ENCODE results near the gene NTM.

Gene NTM

DNA sequence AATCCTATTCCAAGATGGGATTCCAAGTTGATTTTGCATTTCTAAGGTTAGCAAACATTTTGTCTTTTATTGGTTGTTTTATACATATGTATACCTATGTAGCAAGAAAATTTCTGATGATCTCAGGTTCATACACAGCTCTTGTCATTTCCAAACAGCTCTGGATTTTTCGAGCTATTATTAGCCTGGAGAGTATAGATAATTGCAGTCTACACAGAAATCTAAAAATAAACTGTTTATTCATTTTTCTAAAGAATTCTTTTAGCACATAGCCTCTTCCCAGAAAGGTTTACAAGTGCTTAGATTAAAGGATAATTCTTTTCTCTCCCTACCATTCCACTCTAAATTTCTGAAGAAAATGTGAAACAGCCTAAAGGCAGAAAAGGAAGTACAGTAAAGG, 705.0 kb downstream of the NTM start:
- no peak for DNase-seq (ENCODE audit: low spot score)

DNA sequence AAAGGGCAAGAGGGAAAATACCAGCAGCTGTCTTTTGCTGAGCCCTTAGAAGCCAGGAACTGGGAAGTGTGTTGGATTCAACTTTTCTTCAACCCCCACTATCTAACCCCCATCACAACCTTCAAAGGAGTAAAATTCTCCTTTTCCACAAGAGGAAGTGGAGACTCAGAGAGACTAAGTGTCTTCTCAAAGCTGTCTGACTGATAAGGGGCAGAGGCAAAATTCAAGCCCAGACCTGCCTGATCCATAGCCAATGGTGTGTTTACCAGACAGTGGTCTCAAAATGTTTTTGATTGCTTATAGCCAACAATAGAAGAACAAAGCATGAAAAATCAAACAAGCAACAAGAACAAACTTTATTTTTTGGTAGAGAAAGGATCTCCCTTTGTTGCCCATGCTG, 707.0 kb downstream of the NTM start:
- DNase-seq (ENCODE audit: low spot score) = no peak

DNA sequence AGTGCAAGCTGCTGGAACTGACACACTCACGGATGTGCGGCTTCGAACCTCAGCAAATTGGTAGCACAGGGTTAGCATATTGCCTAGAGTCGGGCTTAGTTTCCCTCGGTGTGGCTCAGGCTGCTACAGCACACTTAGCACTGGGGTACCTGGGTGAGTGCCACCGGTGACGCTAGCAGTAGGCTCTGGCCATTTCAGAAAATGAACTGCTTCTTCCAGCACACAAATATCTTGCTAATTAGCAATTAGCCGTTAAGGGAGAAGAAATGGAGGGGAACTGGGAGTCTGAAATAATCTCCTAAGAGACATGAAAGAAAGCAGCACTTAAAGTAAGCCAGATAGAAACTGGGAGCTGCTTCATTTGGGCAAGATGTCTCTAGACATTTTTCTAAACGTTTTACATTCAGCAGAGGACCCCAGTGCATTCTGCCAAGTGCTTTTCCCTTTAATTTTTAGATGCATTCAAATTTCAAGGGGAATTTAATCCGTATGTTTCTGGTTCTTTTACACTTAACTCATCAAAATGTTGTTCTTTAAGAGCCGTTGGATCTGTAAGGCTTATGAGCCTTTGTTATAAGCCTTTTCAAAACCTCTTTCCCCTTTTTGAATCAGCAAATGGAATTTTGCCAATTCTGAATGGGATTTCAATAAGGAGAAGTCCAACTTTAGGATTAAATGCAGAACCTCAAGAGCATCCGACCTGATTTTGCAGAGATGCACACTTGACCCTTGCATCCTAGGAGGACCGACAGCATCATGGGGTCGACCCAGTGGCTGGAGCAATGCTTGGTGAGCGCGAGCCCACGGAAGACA, 708.1 kb downstream of the NTM start:
- DNase-seq (ENCODE audit: low spot score) = no peak

DNA sequence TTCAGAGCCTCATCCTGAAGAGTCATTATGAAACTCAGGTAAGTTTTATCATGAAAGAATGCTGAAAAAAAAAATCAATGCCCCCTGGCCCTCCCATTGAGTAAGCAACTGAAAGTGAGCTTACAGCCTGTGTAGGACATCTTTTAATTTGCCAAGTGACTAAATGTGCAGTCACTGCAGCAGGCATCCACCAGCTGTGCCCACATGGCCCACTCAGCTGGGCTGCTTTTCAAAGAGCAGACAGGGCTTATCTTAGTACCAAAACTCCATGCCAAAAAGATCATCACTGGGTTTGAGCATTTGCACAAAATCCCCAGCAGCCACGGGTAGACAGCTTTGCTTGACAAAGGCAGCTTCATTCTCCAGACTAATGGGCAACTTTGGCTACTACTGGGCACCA, 709.7 kb downstream of the NTM start:
- DNase-seq (ENCODE audit: low spot score) = no peak

DNA sequence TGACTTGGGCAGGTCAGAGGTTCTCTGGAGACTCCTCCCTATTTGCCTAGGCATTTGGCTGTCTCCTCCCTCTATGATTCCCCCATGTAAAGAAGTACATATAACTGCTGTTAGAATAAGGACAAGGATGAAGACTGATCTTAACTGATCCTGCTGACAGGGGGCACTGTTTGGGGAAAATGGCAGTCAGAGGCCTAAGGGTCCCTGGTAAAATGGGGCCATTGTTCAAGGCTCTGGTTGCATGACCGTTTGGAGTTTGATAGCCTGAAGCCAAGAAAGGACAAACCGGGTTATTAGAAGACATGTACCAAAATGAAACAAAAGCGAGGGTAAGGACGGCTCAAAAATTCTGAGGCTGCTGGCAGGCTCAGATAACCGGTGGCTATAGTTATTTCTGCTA, 712.2 kb downstream of the NTM start:
- DNase-seq (ENCODE audit: low spot score) = no peak

DNA sequence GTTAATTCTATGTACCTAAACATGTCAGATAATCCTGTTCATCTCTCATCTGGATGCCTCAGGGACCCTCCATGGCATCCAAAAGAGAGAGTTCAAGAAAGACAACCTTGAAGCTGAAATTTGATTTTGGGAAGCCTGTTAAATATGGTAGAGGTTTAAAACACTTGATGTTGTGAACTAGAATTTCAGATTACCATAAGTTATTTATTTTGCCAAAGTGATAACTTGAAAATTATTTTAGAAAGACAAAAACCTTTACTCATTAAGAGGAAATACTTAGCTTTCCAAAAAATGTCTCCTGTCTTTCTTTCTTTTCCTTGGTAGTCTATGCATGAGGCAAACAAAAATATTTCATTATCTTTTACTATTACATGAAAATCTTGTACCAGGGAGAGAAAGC, 714.0 kb downstream of the NTM start:
- no peak for DNase-seq (ENCODE audit: low spot score)

DNA sequence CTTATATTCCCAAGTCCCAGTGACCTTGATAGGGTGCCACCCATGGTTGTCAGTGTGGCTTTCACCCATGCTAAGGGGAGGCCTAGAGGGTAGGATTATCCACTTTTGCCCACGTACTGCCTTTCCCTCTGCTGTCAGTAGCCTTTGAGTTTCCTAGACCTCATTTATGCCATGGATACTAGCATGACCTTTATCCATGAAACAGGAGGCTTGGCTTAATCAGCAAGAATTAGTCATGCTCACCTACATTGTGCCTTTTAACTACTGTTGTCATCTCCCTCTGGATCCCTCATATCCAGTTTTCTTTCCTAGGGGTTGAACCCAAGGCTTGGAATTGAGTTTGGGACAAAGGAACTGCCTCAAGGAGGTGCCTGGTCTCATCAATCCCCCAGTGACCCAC, 716.7 kb downstream of the NTM start:
- no peak for DNase-seq (ENCODE audit: low spot score)

DNA sequence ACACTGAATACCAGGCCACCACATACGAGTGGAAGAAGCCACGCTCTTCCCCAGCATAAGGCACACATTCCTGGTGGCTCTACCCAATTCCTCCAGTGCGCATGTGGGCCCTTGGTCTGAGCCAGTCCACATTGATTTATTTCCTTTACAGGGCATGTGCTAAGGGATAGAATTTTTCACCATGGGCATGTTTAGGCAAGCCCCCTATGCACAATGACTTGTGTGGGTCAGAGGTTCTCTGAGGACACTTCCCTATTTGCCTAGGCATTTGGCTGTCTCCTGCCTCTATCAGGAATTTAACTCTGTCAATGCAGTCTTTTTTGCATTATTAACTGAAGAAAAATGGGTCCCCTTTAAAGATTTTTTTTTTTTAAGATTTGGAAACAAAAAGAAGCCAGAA, 718.1 kb downstream of the NTM start:
- DNase-seq (ENCODE audit: low spot score) = no peak

DNA sequence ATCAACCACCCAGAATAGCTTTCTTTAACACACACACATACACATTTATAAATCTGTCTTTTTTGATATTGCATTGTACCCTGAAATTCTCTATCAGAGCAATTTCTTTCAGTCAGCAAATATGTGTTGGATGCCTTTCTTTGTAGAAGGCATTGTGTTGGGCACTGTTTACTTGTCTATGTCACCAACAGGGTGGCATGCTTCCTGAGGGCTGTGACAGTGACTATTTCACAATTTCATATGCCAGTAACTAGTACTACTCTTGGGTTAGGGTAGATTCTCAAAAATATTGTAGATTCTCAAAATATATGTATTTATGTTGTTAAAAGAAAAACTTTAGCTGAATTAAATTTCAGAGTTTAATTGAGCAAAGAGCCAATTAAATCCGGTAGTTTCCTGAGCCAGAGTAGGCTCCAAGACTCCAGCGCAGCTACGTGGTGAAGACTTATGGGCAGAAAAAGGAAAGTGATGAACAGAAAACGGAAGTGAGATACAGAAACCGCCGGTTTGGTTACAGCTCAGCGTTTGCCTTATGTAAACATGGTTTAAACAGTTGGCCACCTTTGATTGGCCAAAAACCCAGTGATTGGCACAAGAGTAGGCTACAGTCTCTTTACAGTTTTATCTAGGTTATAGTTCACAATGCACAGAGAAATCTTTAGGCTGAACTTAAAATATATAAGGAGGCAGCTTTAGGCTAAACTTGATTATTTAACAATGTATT, 723.3 kb downstream of the NTM start:
- no peak for DNase-seq (ENCODE audit: low spot score)

DNA sequence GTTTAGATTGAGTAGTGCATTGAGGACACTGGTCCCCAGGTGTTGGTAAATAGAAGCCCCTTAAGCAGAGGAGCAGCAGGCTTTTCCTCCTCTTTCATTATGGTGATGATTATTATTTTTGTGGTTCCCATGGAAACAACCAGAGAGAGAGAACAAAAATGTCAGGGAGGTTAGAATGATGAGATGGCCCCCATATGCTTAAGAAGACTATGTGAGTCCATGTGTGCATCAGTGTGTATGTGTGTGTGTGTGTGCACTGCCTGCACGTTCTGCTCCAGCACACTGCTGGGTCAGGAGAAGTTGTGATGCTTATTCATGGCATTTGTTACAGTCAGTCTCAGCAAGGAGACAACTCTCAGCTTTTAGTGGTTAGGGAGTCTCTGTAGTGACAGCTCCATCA, 724.2 kb downstream of the NTM start:
- no peak for DNase-seq (ENCODE audit: low spot score)

DNA sequence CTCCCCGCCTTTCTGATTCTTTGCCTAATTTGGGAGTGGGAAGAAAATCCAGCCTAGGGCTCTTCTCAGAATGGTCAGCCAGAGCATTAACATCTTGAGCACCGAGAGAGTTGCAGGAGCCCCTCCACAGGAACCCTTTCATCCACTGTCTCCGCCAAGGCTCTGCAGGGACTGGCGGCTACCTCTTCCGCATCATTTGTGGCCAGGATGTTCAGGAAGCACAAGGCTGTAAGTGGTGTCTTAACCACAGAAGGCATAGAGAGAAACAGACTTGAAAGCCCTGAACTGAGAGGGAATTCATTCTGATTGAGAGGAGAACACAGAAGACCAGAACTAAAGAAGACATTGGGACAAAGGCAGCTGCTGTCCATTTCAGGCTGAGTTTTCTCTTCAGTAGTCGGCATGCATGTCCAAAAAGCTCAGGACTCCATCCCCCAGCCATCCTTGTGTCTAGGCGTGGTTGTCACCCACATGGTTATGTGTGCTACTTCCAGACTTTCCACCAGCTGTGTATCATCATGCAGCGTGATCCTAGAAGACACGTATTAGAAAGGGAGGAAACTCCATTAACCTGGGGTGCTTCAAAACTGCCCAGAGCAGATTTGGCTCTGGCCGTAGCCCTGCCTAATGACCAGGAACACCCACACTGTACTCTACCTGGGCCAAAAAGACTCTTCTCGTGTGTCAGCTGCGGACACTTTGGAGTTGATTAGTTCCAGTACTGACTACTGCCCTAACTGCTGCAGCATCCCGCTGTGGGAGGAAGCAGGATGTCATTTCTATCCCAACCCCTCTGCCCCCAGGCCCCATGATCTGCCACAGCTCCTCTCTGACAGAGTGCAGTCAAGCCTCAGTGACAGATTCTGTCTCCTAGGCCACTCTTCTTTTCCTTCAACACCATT, 725.1 kb downstream of the NTM start:
- DNase-seq (ENCODE audit: low spot score) = no peak

DNA sequence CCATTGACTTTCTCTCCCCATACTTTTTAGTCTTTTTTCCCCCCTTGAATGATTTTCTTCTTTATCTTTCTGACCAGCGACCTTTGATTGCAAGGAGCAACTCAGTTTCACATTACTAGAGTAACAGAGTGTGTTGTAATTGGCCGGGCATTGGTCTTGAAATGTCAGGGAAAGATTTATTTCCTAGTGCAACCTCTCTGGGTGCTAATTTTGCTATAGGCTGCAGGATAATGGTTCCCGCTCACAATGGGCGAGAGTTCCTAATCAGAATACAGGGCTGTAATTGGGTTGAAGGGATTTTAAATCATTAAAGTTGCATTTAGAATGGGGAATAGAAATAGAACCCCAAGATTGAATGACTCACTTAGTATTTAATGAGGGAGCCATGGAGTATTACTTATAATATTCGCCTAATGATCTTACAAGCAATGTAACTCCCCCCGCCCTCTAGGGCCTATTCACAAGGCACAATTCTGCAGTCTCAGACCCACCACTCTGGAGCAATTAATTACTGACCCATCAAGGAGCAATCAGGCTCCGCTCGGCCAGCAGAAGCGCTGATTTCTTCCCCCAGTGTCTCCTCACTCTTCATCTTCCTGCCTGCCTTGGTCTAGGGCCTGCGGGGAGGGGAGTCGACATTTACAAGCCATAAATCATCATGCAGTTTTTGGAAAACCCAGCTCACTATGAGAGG, 725.9 kb downstream of the NTM start:
- no peak for DNase-seq (ENCODE audit: low spot score)

DNA sequence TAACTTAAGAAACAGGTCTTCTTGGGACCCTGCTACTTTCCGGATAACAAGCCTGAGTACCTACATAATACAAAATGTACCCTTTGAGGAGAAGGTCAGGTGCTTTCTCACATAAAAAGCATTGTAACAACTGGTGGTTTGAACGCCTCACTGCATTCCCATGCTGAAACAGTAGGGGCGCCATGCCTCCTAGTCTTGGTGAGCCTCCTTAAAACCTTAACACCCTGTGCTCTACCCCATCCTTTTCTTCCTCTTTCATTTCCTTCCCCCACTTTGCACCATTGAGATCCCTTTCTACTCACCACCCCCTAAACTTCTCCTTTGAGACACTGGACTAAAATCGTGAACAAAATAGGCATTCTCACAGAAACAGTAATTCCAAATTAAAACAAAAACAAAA, 729.3 kb downstream of the NTM start:
- peak; percentile 48 for DNase-seq (ENCODE audit: low spot score)

DNA sequence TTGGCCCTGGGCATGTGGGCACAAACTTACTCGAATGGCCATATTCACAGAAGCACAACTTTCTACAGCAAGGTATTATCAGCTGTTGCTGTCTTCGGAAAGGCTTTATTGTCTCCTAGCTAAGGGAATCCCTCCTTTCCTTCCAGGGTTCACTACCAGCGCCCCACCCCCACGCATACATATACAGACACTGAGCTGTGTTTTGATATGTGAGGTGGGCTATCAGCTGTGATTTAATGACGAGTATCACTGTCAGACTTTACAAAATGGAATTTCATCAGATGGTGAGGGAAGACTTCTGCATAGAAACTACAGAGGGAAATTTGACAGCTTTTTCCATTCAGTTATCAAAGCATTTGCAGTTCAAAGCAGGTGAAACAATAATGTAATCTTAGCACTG, 730.2 kb downstream of the NTM start:
- DNase-seq (ENCODE audit: low spot score) = no peak

DNA sequence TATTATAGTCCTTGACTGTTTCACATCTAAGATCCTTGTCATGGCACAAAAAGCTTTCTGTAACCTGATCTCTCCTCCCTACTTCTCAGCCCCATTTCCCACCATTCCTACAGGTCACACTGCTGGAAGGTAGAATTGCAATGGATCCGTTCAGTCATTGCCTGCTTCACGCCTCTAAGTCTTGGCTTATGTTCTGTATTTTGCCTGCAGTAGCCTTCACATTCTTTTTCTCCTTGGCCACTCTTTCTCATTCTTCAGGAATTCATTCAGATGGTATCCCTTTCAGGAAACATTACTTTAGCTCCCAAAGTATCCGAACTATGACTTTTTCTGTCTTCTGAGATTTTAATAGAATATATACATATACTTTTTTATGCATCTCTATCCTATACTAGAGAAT, 731.5 kb downstream of the NTM start:
- DNase-seq (ENCODE audit: low spot score) = no peak

DNA sequence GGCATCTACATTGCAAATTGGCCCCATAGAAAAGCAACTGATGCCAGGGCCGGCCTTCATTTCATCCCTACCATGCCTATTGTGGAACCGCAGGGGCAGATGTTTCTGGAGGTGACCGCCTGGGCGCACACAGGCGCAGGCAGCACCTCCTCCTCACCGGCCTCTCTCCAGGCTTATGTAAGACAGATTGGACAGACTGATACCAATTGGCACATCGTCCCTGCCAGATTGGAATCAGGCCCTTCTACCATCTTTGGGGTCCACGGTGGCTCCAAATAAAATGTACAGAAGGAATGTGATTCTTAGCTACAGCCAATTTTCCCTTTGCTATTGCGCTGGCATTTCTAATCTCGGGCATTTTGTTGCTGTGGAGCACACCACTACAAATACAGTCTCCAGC, 732.6 kb downstream of the NTM start:
- DNase-seq (ENCODE audit: low spot score) = no peak

DNA sequence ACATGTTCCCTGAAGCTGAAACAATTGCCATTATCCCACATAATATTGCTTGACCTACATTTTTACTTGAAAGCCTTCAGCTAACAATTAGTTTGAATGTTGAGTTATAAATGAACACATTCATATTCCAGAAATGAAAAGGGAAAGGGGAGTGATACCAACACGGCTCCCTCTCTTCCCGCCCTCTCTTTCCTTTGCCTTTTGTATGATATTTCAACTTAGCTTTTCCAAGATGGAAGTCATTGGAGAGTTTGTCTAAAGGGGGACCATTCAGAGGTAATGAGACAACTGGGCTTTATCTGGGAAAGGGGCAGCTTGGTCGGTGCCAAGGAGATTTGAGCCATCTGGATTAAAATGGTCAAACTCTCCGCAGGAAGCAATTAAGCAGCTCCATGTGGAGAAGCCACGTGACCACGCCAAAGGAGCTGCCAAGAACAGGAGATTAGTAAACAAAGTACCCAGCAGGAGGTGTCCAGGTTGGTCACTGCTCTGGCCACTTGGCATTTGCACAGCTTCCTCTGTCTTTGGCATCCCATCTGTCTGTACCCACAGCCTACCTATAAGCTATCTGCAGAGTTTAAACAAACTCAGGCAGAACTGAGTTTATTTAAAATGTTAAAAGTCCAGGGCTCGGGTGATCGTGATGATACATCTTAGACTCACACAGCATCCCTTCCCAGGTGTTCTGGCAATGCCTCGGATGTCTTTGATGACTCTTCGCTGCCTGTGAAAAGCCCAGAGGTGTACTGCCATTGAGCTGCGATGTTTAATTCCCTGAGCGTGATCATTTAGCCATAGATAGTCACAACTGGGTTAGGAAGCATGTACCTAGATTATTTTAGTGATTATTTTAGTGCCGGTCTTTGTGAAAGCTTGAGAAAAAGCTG, 735.9 kb downstream of the NTM start:
- no peak for DNase-seq (ENCODE audit: low spot score)

DNA sequence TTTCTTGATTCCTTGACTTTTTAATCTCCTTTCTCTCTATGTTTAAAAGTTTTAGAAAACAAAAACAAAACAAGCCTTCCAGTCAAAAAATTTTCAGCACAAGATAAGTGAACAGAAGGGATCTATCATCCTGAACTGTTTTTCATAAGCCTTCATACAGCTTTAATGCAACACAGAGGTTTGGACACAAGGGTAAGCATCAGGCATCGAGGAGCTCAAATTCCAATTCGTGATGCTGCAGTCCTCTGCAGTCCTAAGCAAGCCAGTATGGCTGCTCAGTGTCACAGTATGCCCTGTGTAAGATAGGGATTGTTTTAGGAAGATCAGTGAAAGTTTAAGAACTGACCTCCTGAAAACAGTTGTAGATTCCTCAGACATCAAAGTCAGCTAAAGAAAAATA, 740.9 kb downstream of the NTM start:
- DNase-seq (ENCODE audit: low spot score) = no peak

DNA sequence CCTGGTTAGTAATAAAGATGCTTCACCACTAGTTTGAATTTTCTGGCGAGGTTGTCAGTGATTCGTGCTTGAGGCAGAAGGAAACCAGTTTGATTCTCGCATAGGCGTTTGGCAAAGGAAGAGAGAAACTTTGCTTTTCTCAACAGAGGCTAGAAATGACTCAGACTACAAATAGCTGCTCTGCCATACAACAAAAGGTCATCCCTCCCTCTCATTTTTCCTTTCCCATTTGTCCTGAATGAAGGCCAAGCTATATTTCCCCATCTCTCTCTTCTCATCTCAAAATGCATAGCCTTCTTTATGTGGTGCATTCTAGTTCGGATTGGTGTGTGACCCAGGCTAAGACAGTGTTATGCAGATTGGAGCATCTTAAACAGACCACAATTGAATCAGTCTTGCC, 741.4 kb downstream of the NTM start:
- no peak for DNase-seq (ENCODE audit: low spot score)

DNA sequence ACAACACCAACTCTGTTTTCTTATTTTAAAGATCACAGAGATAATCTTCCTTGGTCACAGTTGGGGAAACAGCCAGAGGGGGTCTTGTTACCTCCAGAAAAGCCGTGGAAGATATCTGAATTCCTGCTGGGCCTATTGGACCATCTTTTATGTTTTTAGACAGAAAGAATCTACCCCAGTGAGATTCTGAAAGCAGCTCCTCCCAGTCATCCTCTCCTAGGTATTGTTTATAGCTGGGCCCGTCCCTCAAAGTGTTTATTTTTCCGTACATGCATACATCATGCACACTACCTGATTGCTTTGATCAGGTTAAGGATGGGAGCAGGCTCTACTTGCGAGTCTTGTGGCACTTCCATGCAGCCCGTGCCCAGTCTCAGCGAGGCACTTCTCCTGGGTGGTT, 742.4 kb downstream of the NTM start:
- no peak for DNase-seq (ENCODE audit: low spot score)

DNA sequence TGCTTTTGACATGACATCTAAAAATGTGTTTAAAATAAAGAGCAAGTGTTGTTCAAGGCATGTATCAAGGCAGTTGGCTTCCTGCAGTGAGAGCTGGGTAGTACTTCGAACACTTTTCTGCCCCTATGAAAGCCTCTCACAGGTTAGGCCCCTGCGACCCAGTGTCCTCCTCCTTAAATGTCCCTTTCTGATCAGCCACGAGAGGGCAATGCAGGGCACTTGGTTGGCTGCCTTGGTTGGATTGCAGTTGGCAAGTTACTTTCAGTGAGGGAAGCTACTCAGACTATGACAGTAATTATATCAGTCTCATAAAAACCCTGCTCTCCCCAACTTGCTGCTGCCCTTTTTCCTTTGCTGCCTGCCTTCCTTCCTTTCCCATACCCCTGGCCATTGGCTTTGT, 743.8 kb downstream of the NTM start:
- peak; percentile 69 for DNase-seq (ENCODE audit: low spot score)
